K562 (cell line): Measurements from ENCODE around the gene DPAGT1. TPM values are rescaled to one million over a fixed set of nuclear protein-coding genes. Genes with fewer than 3 reads are reported as not detected.

Experiments used
- HINFP ChIP-seq: fragments of 450-650 bp; conservative IDR thresholded peaks from 2 replicates; pipeline ENCODE4 v1.6.1; 2016; ENCODE audit warnings: missing genetic modification characterization, low read depth, mild to moderate bottlenecking, control low read depth, missing compliant biosample characterization
- HOXB6 ChIP-seq: fragments of 250-450 bp; sonication (Bioruptor Pico); IDR thresholded peaks from 2 replicates; pipeline ENCODE4 v1.5.1; 2022; ENCODE audit warnings: mild to moderate bottlenecking, borderline replicate concordance
- PCBP2 ChIP-seq: fragments of 200-400 bp; formaldehyde crosslinking; IDR thresholded peaks from 2 replicates; pipeline ENCODE4 v1.6.1; 2018; ENCODE audit warnings: low read length, low read depth, mild to moderate bottlenecking, moderate library complexity; ENCODE audit not compliant: poor library complexity, severe bottlenecking
- SRSF7 ChIP-seq: fragments of 200-400 bp; formaldehyde crosslinking; optimal IDR thresholded peaks from 2 replicates; pipeline ENCODE3; 2017; ENCODE audit warnings: mild to moderate bottlenecking, low read depth, low read length
- ZNF23 ChIP-seq: fragments of 250-450 bp; sonication (Bioruptor Pico); IDR thresholded peaks from 2 replicates; pipeline ENCODE4 v1.4.0; 2020; ENCODE audit warnings: mild to moderate bottlenecking
- ZNF277 ChIP-seq: fragments of 250-450 bp; sonication (Bioruptor Pico); IDR thresholded peaks from 2 replicates; pipeline ENCODE4 v1.8.0; 2022; ENCODE audit warnings: inconsistent platforms, mild to moderate bottlenecking, moderate library complexity, borderline replicate concordance
- ZSCAN29 ChIP-seq: fragments of 450-650 bp; IDR thresholded peaks from 2 replicates; pipeline ENCODE4 v1.6.1; 2017
- polyA plus RNA-seq, 8 experiments: library from polyadenylated mRNA; depleted of rRNA in 4 of 8; stranded (reverse) in 5 of 8; unstranded in 3 of 8; fragments of >200 nt; fragmentation: Nextera tagmentation in 2 of 8; fragmentation: Illumina TruSeq in 1 of 8; extraction: Ambion mirVana in 2 of 8; extraction: Trizol in 1 of 8; gene quantifications; 2 replicates each; pipeline versions ENCODE4 v1.2.1 to v1.2.3, GENCODE V29; 2011 to 2014; ENCODE audit warnings: inconsistent platforms in 1 of 8, missing spikeins in 1 of 8
- total RNA-seq, 7 experiments: library from RNA; depleted of rRNA in 6 of 7; stranded (reverse); fragments of >200 nt in 6 of 7; fragmentation: Illumina TruSeq in 2 of 7; extraction: Trizol in 2 of 7; gene quantifications; 2 replicates each; pipeline versions ENCODE4 v1.2.1 to v1.2.3, GENCODE V29; 2011 to 2021; ENCODE audit warnings: low replicate concordance in 1 of 7
- TF ChIP-seq, protein P1 (sequence below), 3 experiments: IDR thresholded peaks in 2 of 3; conservative IDR thresholded peaks in 1 of 3; 2 replicates each; pipeline ENCODE4 v1.5.1; 2011 to 2012; ENCODE audit warnings: low read length in 3 of 3, mild to moderate bottlenecking in 3 of 3, control low read depth in 2 of 3, improper control_type of control experiment in 1 of 3, inconsistent platforms in 1 of 3, low read depth in 1 of 3, mixed read lengths in 1 of 3, moderate library complexity in 1 of 3; ENCODE audit not compliant: insufficient read depth in 2 of 3
- TF ChIP-seq, protein P2 (sequence below): fragments of 200-400 bp; formaldehyde crosslinking; IDR thresholded peaks from 2 replicates; pipeline ENCODE4 v1.6.1; 2017; ENCODE audit warnings: mild to moderate bottlenecking, low read depth, low read length, moderate library complexity
- TF ChIP-seq, protein P3 (sequence below): fragments of 250-450 bp; sonication (Bioruptor Pico); IDR thresholded peaks from 2 replicates; pipeline ENCODE4 v1.4.0; 2020; ENCODE audit warnings: mild to moderate bottlenecking, moderate library complexity
- TF ChIP-seq, protein P4 (sequence below), 2 experiments: fragments of 150-350 bp in 1 of 2; IDR thresholded peaks; 2 replicates each; pipeline ENCODE4 v1.6.1; 2012 to 2016; ENCODE audit warnings: low read depth in 2 of 2, low read length in 2 of 2, mild to moderate bottlenecking in 1 of 2, moderate library complexity in 1 of 2

DPAGT1 gene
- total and polyA plus RNA-seq, 9 of the 15 experiments (the other 6 are each of a cell fraction or from before 2014, with no cell fraction given) = 29.9 to 135 (median 85.0) TPM

GRCh38 chr11:119107538-119108145 lies 6.0 kb upstream of the DPAGT1 start (continued):
- TF ChIP-seq HOXB6 (CRISPR knock-in tag) (no peak), HINFP (tag) (no peak), PCBP2 (no peak), SRSF7 (no peak), ZNF277 (CRISPR knock-in tag) (no peak), ZNF23 (CRISPR knock-in tag) (no peak), ZSCAN29 (no peak)
- TF ChIP-seq, protein P1, sequence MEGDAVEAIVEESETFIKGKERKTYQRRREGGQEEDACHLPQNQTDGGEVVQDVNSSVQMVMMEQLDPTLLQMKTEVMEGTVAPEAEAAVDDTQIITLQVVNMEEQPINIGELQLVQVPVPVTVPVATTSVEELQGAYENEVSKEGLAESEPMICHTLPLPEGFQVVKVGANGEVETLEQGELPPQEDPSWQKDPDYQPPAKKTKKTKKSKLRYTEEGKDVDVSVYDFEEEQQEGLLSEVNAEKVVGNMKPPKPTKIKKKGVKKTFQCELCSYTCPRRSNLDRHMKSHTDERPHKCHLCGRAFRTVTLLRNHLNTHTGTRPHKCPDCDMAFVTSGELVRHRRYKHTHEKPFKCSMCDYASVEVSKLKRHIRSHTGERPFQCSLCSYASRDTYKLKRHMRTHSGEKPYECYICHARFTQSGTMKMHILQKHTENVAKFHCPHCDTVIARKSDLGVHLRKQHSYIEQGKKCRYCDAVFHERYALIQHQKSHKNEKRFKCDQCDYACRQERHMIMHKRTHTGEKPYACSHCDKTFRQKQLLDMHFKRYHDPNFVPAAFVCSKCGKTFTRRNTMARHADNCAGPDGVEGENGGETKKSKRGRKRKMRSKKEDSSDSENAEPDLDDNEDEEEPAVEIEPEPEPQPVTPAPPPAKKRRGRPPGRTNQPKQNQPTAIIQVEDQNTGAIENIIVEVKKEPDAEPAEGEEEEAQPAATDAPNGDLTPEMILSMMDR (IDR thresholded peaks at IDR 0.05 in 2 of 3, conservative IDR thresholded peaks at IDR 0.05 in 1 of 3; ENCODE audit: insufficient read depth in 2 of 3, low read depth in 1 of 3, low read length in 3 of 3) = 0 out of 6 replicates have a peak, but pooled peaks of 1 of the 3 experiments have one; percentile 0
- TF ChIP-seq, protein P2, sequence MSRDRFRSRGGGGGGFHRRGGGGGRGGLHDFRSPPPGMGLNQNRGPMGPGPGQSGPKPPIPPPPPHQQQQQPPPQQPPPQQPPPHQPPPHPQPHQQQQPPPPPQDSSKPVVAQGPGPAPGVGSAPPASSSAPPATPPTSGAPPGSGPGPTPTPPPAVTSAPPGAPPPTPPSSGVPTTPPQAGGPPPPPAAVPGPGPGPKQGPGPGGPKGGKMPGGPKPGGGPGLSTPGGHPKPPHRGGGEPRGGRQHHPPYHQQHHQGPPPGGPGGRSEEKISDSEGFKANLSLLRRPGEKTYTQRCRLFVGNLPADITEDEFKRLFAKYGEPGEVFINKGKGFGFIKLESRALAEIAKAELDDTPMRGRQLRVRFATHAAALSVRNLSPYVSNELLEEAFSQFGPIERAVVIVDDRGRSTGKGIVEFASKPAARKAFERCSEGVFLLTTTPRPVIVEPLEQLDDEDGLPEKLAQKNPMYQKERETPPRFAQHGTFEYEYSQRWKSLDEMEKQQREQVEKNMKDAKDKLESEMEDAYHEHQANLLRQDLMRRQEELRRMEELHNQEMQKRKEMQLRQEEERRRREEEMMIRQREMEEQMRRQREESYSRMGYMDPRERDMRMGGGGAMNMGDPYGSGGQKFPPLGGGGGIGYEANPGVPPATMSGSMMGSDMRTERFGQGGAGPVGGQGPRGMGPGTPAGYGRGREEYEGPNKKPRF = no peak
- TF ChIP-seq, protein P3, sequence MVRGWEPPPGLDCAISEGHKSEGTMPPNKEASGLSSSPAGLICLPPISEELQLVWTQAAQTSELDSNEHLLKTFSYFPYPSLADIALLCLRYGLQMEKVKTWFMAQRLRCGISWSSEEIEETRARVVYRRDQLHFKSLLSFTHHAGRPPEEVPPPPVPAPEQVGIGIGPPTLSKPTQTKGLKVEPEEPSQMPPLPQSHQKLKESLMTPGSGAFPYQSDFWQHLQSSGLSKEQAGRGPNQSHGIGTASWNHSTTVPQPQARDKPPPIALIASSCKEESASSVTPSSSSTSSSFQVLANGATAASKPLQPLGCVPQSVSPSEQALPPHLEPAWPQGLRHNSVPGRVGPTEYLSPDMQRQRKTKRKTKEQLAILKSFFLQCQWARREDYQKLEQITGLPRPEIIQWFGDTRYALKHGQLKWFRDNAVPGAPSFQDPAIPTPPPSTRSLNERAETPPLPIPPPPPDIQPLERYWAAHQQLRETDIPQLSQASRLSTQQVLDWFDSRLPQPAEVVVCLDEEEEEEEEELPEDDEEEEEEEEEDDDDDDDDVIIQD (CRISPR knock-in tag) = no peak
- TF ChIP-seq, protein P4, sequence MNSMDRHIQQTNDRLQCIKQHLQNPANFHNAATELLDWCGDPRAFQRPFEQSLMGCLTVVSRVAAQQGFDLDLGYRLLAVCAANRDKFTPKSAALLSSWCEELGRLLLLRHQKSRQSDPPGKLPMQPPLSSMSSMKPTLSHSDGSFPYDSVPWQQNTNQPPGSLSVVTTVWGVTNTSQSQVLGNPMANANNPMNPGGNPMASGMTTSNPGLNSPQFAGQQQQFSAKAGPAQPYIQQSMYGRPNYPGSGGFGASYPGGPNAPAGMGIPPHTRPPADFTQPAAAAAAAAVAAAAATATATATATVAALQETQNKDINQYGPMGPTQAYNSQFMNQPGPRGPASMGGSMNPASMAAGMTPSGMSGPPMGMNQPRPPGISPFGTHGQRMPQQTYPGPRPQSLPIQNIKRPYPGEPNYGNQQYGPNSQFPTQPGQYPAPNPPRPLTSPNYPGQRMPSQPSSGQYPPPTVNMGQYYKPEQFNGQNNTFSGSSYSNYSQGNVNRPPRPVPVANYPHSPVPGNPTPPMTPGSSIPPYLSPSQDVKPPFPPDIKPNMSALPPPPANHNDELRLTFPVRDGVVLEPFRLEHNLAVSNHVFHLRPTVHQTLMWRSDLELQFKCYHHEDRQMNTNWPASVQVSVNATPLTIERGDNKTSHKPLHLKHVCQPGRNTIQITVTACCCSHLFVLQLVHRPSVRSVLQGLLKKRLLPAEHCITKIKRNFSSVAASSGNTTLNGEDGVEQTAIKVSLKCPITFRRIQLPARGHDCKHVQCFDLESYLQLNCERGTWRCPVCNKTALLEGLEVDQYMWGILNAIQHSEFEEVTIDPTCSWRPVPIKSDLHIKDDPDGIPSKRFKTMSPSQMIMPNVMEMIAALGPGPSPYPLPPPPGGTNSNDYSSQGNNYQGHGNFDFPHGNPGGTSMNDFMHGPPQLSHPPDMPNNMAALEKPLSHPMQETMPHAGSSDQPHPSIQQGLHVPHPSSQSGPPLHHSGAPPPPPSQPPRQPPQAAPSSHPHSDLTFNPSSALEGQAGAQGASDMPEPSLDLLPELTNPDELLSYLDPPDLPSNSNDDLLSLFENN (IDR thresholded peaks at IDR 0.05; ENCODE audit: low read depth in 2 of 2, low read length in 2 of 2) = no peak
